A549 (cell line): ENCODE results near the gene RFXAP. TPM values are rescaled to one million over a fixed set of nuclear protein-coding genes. Genes with fewer than 3 reads are reported as not detected.

Source experiments
- ATAC-seq, 2 experiments: fragments of 200-7000 bp in 1 of 2; fragments of >200 bp in 1 of 2; cut with Nextera tagmentation in 1 of 2; cut with Tn5 transposase in 1 of 2; 3 replicates each; pipeline versions ENCODE4 v1.8.0 to v1.9.1; 2018 to 2020; ENCODE audit warnings: mild to moderate bottlenecking in 1 of 2, moderate library complexity in 1 of 2
- CTCF ChIA-PET: fragments of 300-600 bp; sonication (Branson Sonifier 250); formaldehyde crosslinking; extraction: SDS; loops from one replicate; lab custom pipeline; 2021; ENCODE audit warnings: antibody characterized with exemption, inconsistent platforms; lab: Yijun Ruan, JAX
- POLR2A ChIA-PET: fragments of 350-600 bp; formaldehyde crosslinking; extraction: SDS; loops from one replicate; lab custom pipeline; 2021; ENCODE audit warnings: antibody characterized with exemption, inconsistent platforms; lab: Yijun Ruan, JAX
- DNase-seq, 2 experiments: peaks; one replicate each; pipeline versions ENCODE4 v3.0.0 to v3.0.0-alpha.2; 2011 to 2016; ENCODE audit warnings: low read depth in 1 of 2, low spot score in 1 of 2
- FAIRE-seq: peaks from 2 replicates; lab custom pipeline; 2011; peaks lifted over from hg19 to GRCh38; lab: Jason Lieb, UNC
- H3K27ac ChIP-seq, 2 experiments: fragments of >200 bp; sonication (Bioruptor Twin); formaldehyde crosslinking; 3 replicates each; pipeline ENCODE4 v1.5.1; 2016 to 2017
- H3K4me1 ChIP-seq: fragments of >200 bp; sonication (Bioruptor Twin); formaldehyde crosslinking; 3 replicates; pipeline ENCODE4 v1.6.1; 2016
- H3K4me2 ChIP-seq: fragments of >200 bp; sonication (Bioruptor Twin); formaldehyde crosslinking; 3 replicates; pipeline ENCODE4 v1.6.1; 2016
- H3K4me3 ChIP-seq: fragments of >200 bp; sonication (Bioruptor Twin); formaldehyde crosslinking; 3 replicates; pipeline ENCODE4 v1.5.1; 2016
- H3K9me3 ChIP-seq: fragments of >200 bp; sonication (Bioruptor Twin); formaldehyde crosslinking; 3 replicates; pipeline ENCODE4 v1.6.1; 2016
- CHD2 ChIP-seq: fragments of 150-350 bp; IDR thresholded peaks from 2 replicates; pipeline ENCODE4 v1.6.1; 2014; ENCODE audit warnings: low read length; ENCODE audit not compliant: partially characterized antibody
- CTCF ChIP-seq: fragments of >200 bp; sonication (Bioruptor Twin); formaldehyde crosslinking; IDR thresholded peaks from 3 replicates; pipeline ENCODE4 v1.5.1; 2016
- E2F6 ChIP-seq: IDR thresholded peaks from 2 replicates; pipeline ENCODE4 v1.6.1; 2012; ENCODE audit warnings: low read depth, borderline replicate concordance
- GATA3 ChIP-seq: IDR thresholded peaks from 2 replicates; pipeline ENCODE4 v1.6.1; 2012; ENCODE audit warnings: borderline replicate concordance
- HMGXB4 ChIP-seq: fragments of 250-450 bp; sonication (Bioruptor Pico); IDR thresholded peaks from 2 replicates; pipeline ENCODE4 v1.5.0; 2021; ENCODE audit warnings: mild to moderate bottlenecking, moderate library complexity, borderline replicate concordance
- HOXB13 ChIP-seq: fragments of 250-450 bp; sonication (Bioruptor Pico); IDR thresholded peaks from 2 replicates; pipeline ENCODE4 v1.5.0; 2020; ENCODE audit warnings: low read depth, mild to moderate bottlenecking, moderate library complexity
- KDM1A ChIP-seq: fragments of 200-600 bp; sonication (generic); IDR thresholded peaks from 2 replicates; pipeline ENCODE4 v1.6.1; 2016; ENCODE audit warnings: low read depth, mild to moderate bottlenecking
- MAZ ChIP-seq: fragments of 150-350 bp; IDR thresholded peaks from 2 replicates; pipeline ENCODE4 v1.6.1; 2014; ENCODE audit warnings: antibody characterized with exemption, low read depth, low read length, borderline replicate concordance
- MYC ChIP-seq: IDR thresholded peaks from 2 replicates; pipeline ENCODE4 v1.6.1; 2012; ENCODE audit warnings: mild to moderate bottlenecking, inconsistent platforms, low read length, improper control_type of control experiment, borderline replicate concordance
- NFE2L2 ChIP-seq: fragments of 150-350 bp; conservative IDR thresholded peaks from 2 replicates; pipeline ENCODE4 v1.6.1; 2014; ENCODE audit warnings: low read length
- NR3C1 ChIP-seq: fragments of >200 bp; sonication (Bioruptor Twin); formaldehyde crosslinking; IDR thresholded peaks from 3 replicates; pipeline ENCODE4 v1.6.1; 2017
- PBX3 ChIP-seq: IDR thresholded peaks from 2 replicates; pipeline ENCODE4 v1.6.1; 2012
- PHF8 ChIP-seq: fragments of 200-600 bp; sonication (generic); IDR thresholded peaks from 2 replicates; pipeline ENCODE4 v1.6.1; 2016; ENCODE audit warnings: low read depth, mild to moderate bottlenecking, antibody characterized with exemption, moderate library complexity, borderline replicate concordance
- REST ChIP-seq: fragments of 200-600 bp; sonication (generic); IDR thresholded peaks from 2 replicates; pipeline ENCODE4 v1.6.1; 2016; ENCODE audit warnings: antibody characterized with exemption, mild to moderate bottlenecking, moderate library complexity
- RFX5 ChIP-seq: fragments of 450-650 bp; IDR thresholded peaks from 2 replicates; pipeline ENCODE4 v1.7.1; 2014; ENCODE audit warnings: antibody characterized with exemption, mild to moderate bottlenecking, moderate library complexity
- TP53 ChIP-seq: fragments of 250-450 bp; sonication (Bioruptor Pico); IDR thresholded peaks from 2 replicates; pipeline ENCODE4 v1.5.0; 2021; ENCODE audit warnings: mild to moderate bottlenecking, moderate library complexity
- USF2 ChIP-seq: fragments of 450-650 bp; IDR thresholded peaks from 2 replicates; pipeline ENCODE4 v1.6.1; 2014; ENCODE audit warnings: antibody characterized with exemption
- ZNF302 ChIP-seq: fragments of 250-450 bp; sonication (Bioruptor Pico); IDR thresholded peaks from 2 replicates; pipeline ENCODE4 v1.9.0; 2021; ENCODE audit warnings: inconsistent platforms, mild to moderate bottlenecking, moderate library complexity
- polyA plus RNA-seq, 4 experiments: library from polyadenylated mRNA; depleted of rRNA in 3 of 4; stranded (reverse); fragments of >200 nt; fragmentation: RNase III in 1 of 4; extraction: RNeasy Plus Mini Kit Qiagen cat#74134 plus additional on column Dnase treatment in 1 of 4; gene quantifications; 2 replicates in 3 of 4; 3 replicates in 1 of 4; pipeline ENCODE4 v1.2.3, GENCODE V29; 2011 to 2017

Gene RFXAP
- polyA plus RNA-seq, 2 of the 4 experiments (the other 2 are of a cell fraction) = 2.5 TPM

- TF ChIP-seq CTCF (no peak), NR3C1 (no peak), HMGXB4 (CRISPR knock-in tag) (no peak), GATA3 (no peak), NFE2L2 (no peak), PHF8 (no peak), KDM1A (no peak), PBX3 (no peak), RFX5 (no peak), USF2 (no peak)
Measured at GRCh38 chr13:36774931-36775330, 44.1 kb upstream of the RFXAP start (continued).

- Histone ChIP-seq H3K4me2 (no peak overlapping the region), H3K4me3 (no peak overlapping the region), H3K4me1 (no peaks in the 10 kb centered on the region), H3K27ac (no peak overlapping the region), H3K9me3 (no peaks in the 10 kb centered on the region)
- DNase-seq (no peak), FAIRE-seq (no peak), ATAC-seq (no peak)
- POLR2A ChIA-PET = no interaction called here
- CTCF ChIA-PET = interaction anchor here (0.6 kb wide), 1 partner anchor 63 kb away, joined by 4 read pairs; no protein-coding TSS in a partner anchor
- TF ChIP-seq CHD2 (no peak), REST (no peak), MAZ (no peak), HOXB13 (CRISPR knock-in tag) (no peak), ZNF302 (CRISPR knock-in tag) (no peak), E2F6 (no peak), MYC (no peak), TP53 (CRISPR knock-in tag) (no peak), PHF8 (no peak), NR3C1 (no peak)
Measured at GRCh38 chr13:36776175-36776574, 42.8 kb upstream of the RFXAP start.
